ENCODE data around the gene PRDX3.
A peak's percentile ranks its signal among the peaks of the same experiment; 100 is the strongest.

The PRDX3 gene

DNA sequence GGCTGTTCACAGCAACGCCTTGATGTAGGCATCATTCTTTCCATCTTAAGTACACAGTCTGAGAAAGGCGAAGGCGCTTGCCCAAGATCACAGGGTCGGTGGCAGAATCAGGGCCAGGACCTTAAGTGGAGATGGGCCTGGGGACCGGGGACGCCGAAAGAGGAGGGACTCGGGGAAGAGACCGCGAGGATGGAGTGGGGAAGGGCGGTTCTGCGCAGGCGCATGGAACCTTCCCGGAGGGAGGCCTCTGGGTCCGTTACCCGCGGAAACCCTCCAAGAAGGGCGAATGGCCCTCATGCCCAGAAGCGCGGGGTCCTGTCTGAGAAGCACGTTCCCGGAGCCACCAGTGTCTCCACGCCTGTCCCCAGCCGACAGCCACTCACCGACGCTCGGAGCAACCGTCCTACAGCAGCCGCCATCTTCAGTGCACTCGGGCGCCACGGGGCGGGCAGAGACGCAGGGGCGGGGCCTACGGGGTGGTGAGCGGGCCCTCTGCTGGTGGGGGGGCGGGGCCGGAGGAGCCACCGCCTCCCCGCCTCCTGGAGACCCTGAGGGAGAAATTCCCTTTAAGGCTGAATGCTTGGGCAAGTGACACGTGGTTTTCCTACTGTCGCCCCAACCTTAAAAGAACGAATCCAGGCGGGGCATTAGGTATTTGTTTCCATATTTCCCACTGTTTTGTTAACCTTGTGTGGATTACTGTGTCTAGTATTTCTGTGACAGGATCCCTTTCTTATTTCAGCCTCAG is at the start of gene PRDX3:
TSS of gene PRDX3 (minus strand) at position 441 of the 748 bp plus-strand sequence. CDS start at position 419, 22 bp downstream.
- Histone ChIP-seq H3K36me3 (ENCODE audit: control insufficient read depth, insufficient read depth, low read length) (peaks cover 32% of the 10 kb centered on the region), H3K4me1 (ENCODE audit: control insufficient read depth, insufficient read depth, low read length) (peaks cover 4% of the 10 kb centered on the region), H3K4me3 (ENCODE audit: low read depth, low read length) (peak within 1 kb of the TSS; percentile 96), H3K27me3 (ENCODE audit: control insufficient read depth, insufficient read depth, low read length) (no peaks in the 10 kb centered on the region), H3K9me3 (ENCODE audit: control insufficient read depth, insufficient read depth, low read depth, low read length) (no peaks in the 10 kb centered on the region), H3K27ac (ENCODE audit: low read depth, low read length) (peak within 1 kb of the TSS; percentile 83), H3K9ac (ENCODE audit: low read length) (peak within 1 kb of the TSS; percentile 96)

DNA sequence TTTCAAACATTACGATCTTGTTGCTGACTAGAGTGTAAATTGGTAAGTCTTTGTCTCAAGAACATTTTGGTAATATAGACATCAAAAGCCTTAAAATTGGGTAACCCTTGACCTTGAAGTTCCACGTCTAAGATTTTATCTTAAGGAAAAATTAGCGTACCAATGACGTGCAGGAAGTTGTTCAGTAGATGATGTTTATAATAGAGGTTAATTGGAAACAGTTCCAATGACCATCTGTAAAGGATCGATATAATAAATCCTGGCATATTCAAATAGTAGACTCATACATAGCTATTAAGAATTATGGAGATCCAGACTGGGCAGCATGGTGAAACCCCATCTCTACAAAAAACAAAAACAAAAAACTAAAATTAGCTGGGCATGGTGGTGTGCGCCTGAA is 49.2 kb upstream of the PRDX3 start:
- H3K9me3 ChIP-seq (ENCODE audit: control insufficient read depth, insufficient read depth, low read depth, low read length): peaks cover 5% of the 10 kb centered on the region; the same call in 1 of the 2 replicates
- no peak overlapping the region for H3K9ac ChIP-seq (ENCODE audit: low read length)
- no peaks in the 10 kb centered on the region for H3K27me3 ChIP-seq (ENCODE audit: control insufficient read depth, insufficient read depth, low read length)

GRCh38 chr10:119225083-119225658 is 46.6 kb upstream of the PRDX3 start:
- Histone ChIP-seq H3K4me1 (ENCODE audit: control insufficient read depth, insufficient read depth, low read length) (peaks cover 17% of the 10 kb centered on the region), H3K9ac (ENCODE audit: low read length) (no peak overlapping the region), H3K4me3 (ENCODE audit: low read depth, low read length) (no peak overlapping the region), H3K9me3 (ENCODE audit: control insufficient read depth, insufficient read depth, low read depth, low read length) (no peaks in the 10 kb centered on the region), H3K27ac (ENCODE audit: low read depth, low read length) (no peak overlapping the region), H3K36me3 (ENCODE audit: control insufficient read depth, insufficient read depth, low read length) (no peaks in the 10 kb centered on the region), H3K27me3 (ENCODE audit: control insufficient read depth, insufficient read depth, low read length) (no peaks in the 10 kb centered on the region)

More for the DNA sequence above, 49.2 kb upstream of the PRDX3 start:
- Histone ChIP-seq H3K4me1 (ENCODE audit: control insufficient read depth, insufficient read depth, low read length) (peaks cover 4% of the 10 kb centered on the region; the same call in 1 of the 2 replicates), H3K4me3 (ENCODE audit: low read depth, low read length) (no peak overlapping the region), H3K27ac (ENCODE audit: low read depth, low read length) (no peak overlapping the region), H3K36me3 (ENCODE audit: control insufficient read depth, insufficient read depth, low read length) (no peaks in the 10 kb centered on the region)

DNA sequence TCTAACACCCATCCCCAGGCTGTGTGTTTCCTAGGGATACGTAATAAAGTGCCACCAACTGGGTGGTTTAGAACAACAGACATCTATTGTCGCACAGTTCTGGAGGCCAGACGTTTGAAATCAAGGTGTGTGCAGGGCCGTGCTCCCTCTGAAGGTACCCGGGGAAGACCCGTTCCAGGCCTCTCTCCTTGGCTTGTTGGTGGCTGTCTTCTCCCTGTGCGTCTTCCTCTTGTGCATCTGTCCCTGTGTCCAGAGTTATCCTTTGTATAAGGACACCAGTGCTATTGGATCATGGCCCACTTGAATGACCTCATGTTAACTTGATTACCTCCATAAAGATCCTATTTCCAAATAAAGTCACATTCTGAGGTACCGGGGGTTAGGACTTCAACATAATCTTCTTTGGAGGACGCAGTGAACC is 44.4 kb upstream of the PRDX3 start:
- Histone ChIP-seq H3K9me3 (ENCODE audit: control insufficient read depth, insufficient read depth, low read depth, low read length) (no peaks in the 10 kb centered on the region), H3K27ac (ENCODE audit: low read depth, low read length) (no peak overlapping the region), H3K9ac (ENCODE audit: low read length) (no peak overlapping the region), H3K27me3 (ENCODE audit: control insufficient read depth, insufficient read depth, low read length) (no peaks in the 10 kb centered on the region), H3K4me1 (ENCODE audit: control insufficient read depth, insufficient read depth, low read length) (peaks cover 21% of the 10 kb centered on the region), H3K36me3 (ENCODE audit: control insufficient read depth, insufficient read depth, low read length) (no peaks in the 10 kb centered on the region), H3K4me3 (ENCODE audit: low read depth, low read length) (no peak overlapping the region)

DNA sequence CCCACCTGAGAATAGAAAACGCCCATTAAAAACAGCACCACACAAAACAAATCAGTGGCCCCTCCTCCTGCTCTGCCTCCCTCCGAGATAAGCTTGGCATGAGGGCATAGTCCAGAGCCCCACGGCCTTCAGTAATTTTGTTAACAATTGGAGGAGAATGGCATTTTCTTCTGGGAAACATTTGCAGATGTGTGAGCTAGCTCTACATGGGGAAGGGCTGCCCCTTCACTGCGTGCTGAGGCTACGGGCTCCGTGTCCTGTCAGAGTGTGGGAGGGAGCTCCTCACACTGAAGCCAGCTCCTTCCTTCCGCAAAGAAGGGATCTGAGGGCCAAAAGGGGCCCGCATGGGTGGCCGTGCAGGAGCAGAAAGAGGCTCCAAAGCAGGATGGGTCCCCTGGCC is 43.9 kb upstream of the PRDX3 start:
- no peak overlapping the region for H3K9ac ChIP-seq (ENCODE audit: low read length)
- no peak overlapping the region for H3K4me3 ChIP-seq (ENCODE audit: low read depth, low read length)
- H3K27ac ChIP-seq (ENCODE audit: low read depth, low read length): no peak overlapping the region
- H3K27me3 ChIP-seq (ENCODE audit: control insufficient read depth, insufficient read depth, low read length): no peaks in the 10 kb centered on the region
- peaks cover 25% of the 10 kb centered on the region for H3K4me1 ChIP-seq (ENCODE audit: control insufficient read depth, insufficient read depth, low read length)
- H3K9me3 ChIP-seq (ENCODE audit: control insufficient read depth, insufficient read depth, low read depth, low read length): no peaks in the 10 kb centered on the region
- H3K36me3 ChIP-seq (ENCODE audit: control insufficient read depth, insufficient read depth, low read length): no peaks in the 10 kb centered on the region

GRCh38 chr10:119221666-119222065 is 43.1 kb upstream of the PRDX3 start:
- Histone ChIP-seq H3K9ac (ENCODE audit: low read length) (no peak overlapping the region), H3K4me3 (ENCODE audit: low read depth, low read length) (no peak overlapping the region), H3K27me3 (ENCODE audit: control insufficient read depth, insufficient read depth, low read length) (no peaks in the 10 kb centered on the region), H3K9me3 (ENCODE audit: control insufficient read depth, insufficient read depth, low read depth, low read length) (no peaks in the 10 kb centered on the region), H3K27ac (ENCODE audit: low read depth, low read length) (no peak overlapping the region), H3K36me3 (ENCODE audit: control insufficient read depth, insufficient read depth, low read length) (no peaks in the 10 kb centered on the region), H3K4me1 (ENCODE audit: control insufficient read depth, insufficient read depth, low read length) (peaks cover 26% of the 10 kb centered on the region)

- H3K27ac ChIP-seq (ENCODE audit: low read depth, low read length): no peak overlapping the region
- peaks cover 26% of the 10 kb centered on the region for H3K4me1 ChIP-seq (ENCODE audit: control insufficient read depth, insufficient read depth, low read length)
- no peaks in the 10 kb centered on the region for H3K9me3 ChIP-seq (ENCODE audit: control insufficient read depth, insufficient read depth, low read depth, low read length)
- no peaks in the 10 kb centered on the region for H3K36me3 ChIP-seq (ENCODE audit: control insufficient read depth, insufficient read depth, low read length)
- no peak overlapping the region for H3K9ac ChIP-seq (ENCODE audit: low read length)
- no peak overlapping the region for H3K4me3 ChIP-seq (ENCODE audit: low read depth, low read length)
- no peaks in the 10 kb centered on the region for H3K27me3 ChIP-seq (ENCODE audit: control insufficient read depth, insufficient read depth, low read length)
Observed at GRCh38 chr10:119221201-119221600, 42.6 kb upstream of the PRDX3 start.

GRCh38 chr10:119219871-119220270 is 41.3 kb upstream of the PRDX3 start:
- no peaks in the 10 kb centered on the region for H3K36me3 ChIP-seq (ENCODE audit: control insufficient read depth, insufficient read depth, low read length)

GRCh38 chr10:119217991-119218490 is 39.4 kb upstream of the PRDX3 start:
- peaks cover 24% of the 10 kb centered on the region for H3K4me1 ChIP-seq (ENCODE audit: control insufficient read depth, insufficient read depth, low read length)
- no peaks in the 10 kb centered on the region for H3K9me3 ChIP-seq (ENCODE audit: control insufficient read depth, insufficient read depth, low read depth, low read length)
- no peak overlapping the region for H3K4me3 ChIP-seq (ENCODE audit: low read depth, low read length)
- H3K36me3 ChIP-seq (ENCODE audit: control insufficient read depth, insufficient read depth, low read length): no peaks in the 10 kb centered on the region
- H3K9ac ChIP-seq (ENCODE audit: low read length): no peak overlapping the region
- no peaks in the 10 kb centered on the region for H3K27me3 ChIP-seq (ENCODE audit: control insufficient read depth, insufficient read depth, low read length)
- no peak overlapping the region for H3K27ac ChIP-seq (ENCODE audit: low read depth, low read length)

More at GRCh38 chr10:119219871-119220270, 41.3 kb upstream of the PRDX3 start:
- Histone ChIP-seq H3K27ac (ENCODE audit: low read depth, low read length) (no peak overlapping the region), H3K27me3 (ENCODE audit: control insufficient read depth, insufficient read depth, low read length) (no peaks in the 10 kb centered on the region), H3K9ac (ENCODE audit: low read length) (no peak overlapping the region), H3K4me1 (ENCODE audit: control insufficient read depth, insufficient read depth, low read length) (peaks cover 26% of the 10 kb centered on the region), H3K9me3 (ENCODE audit: control insufficient read depth, insufficient read depth, low read depth, low read length) (no peaks in the 10 kb centered on the region), H3K4me3 (ENCODE audit: low read depth, low read length) (no peak overlapping the region)

- no peaks in the 10 kb centered on the region for H3K9me3 ChIP-seq (ENCODE audit: control insufficient read depth, insufficient read depth, low read depth, low read length)
- no peaks in the 10 kb centered on the region for H3K36me3 ChIP-seq (ENCODE audit: control insufficient read depth, insufficient read depth, low read length)
- peaks cover 21% of the 10 kb centered on the region for H3K4me1 ChIP-seq (ENCODE audit: control insufficient read depth, insufficient read depth, low read length)
- H3K27ac ChIP-seq (ENCODE audit: low read depth, low read length): no peak overlapping the region
- H3K27me3 ChIP-seq (ENCODE audit: control insufficient read depth, insufficient read depth, low read length): no peaks in the 10 kb centered on the region
- no peak overlapping the region for H3K4me3 ChIP-seq (ENCODE audit: low read depth, low read length)
- H3K9ac ChIP-seq (ENCODE audit: low read length): no peak overlapping the region
Observed at GRCh38 chr10:119217401-119217800, 38.8 kb upstream of the PRDX3 start.

DNA sequence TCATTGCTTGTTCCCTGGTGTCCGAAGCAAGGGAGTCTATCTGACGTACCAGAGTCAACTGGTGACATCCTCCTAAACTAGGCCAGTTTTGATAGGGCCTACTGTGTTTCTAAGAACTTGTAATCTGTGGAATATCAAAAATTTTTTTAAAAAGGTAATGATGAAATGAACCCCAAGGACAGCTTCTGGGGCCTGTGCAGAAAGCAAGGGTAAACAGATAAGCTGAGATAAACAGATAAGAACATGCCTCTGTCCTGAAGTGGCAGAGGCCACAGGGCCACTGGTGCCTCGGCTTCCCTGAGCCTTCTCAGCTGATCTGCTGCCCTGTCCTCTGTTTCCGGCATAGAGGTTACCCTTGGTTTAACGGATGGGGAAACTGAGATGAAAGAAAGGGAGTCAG is 37.5 kb upstream of the PRDX3 start:
- no peaks in the 10 kb centered on the region for H3K27me3 ChIP-seq (ENCODE audit: control insufficient read depth, insufficient read depth, low read length)
- no peaks in the 10 kb centered on the region for H3K9me3 ChIP-seq (ENCODE audit: control insufficient read depth, insufficient read depth, low read depth, low read length)
- peaks cover 25% of the 10 kb centered on the region for H3K4me1 ChIP-seq (ENCODE audit: control insufficient read depth, insufficient read depth, low read length)
- H3K36me3 ChIP-seq (ENCODE audit: control insufficient read depth, insufficient read depth, low read length): no peaks in the 10 kb centered on the region
- H3K9ac ChIP-seq (ENCODE audit: low read length): no peak overlapping the region
- no peak overlapping the region for H3K27ac ChIP-seq (ENCODE audit: low read depth, low read length)
- no peak overlapping the region for H3K4me3 ChIP-seq (ENCODE audit: low read depth, low read length)

Measured in HUES6 (cell line).